ENCODE results near the gene STYK1. TPM values are rescaled to one million over a fixed set of nuclear protein-coding genes. Genes with fewer than 3 reads are reported as not detected.
"Not testable (repeated sequence)": the region's sequence is repeated elsewhere in the genome, so short reads cannot be mapped to it uniquely, and the experiment has no call there.

STYK1 gene
- total RNA-seq, 1 donor from 2014 or later: 1.4 TPM

DNA sequence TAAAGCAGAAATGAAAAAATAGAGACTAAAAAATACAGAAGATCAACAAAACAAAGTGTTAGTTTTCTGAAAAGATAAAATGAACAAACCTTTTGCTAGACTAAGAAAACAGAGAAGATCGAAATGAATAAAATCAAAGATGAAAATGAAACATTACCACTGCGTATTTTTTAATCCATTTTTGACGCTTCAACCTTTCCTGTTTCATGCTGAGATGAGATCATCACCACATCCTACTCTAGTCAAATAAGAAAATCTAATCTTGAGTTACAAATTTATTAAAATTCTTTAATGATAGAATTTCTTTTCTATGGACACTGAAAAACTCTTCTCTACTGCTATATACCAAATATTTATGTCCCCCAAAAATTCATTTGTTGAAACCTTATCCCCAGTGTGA, 91.1 kb downstream of the STYK1 start:
- Mint-ChIP-seq H3K4me3 (no peak overlapping the region), H3K27ac (no peak overlapping the region), H3K9me3 (peaks cover 26% of the 10 kb centered on the region), H3K36me3 (peaks cover 37% of the 10 kb centered on the region), H3K27me3 (ENCODE audit: low read depth) (no peaks in the 10 kb centered on the region), H3K4me1 (no peaks in the 10 kb centered on the region)
- DNase-seq (ENCODE audit: low spot score in 2 of 2, unreplicated experiment in 2 of 2): no peak
- TF ChIP-seq, protein P1, sequence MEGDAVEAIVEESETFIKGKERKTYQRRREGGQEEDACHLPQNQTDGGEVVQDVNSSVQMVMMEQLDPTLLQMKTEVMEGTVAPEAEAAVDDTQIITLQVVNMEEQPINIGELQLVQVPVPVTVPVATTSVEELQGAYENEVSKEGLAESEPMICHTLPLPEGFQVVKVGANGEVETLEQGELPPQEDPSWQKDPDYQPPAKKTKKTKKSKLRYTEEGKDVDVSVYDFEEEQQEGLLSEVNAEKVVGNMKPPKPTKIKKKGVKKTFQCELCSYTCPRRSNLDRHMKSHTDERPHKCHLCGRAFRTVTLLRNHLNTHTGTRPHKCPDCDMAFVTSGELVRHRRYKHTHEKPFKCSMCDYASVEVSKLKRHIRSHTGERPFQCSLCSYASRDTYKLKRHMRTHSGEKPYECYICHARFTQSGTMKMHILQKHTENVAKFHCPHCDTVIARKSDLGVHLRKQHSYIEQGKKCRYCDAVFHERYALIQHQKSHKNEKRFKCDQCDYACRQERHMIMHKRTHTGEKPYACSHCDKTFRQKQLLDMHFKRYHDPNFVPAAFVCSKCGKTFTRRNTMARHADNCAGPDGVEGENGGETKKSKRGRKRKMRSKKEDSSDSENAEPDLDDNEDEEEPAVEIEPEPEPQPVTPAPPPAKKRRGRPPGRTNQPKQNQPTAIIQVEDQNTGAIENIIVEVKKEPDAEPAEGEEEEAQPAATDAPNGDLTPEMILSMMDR (IDR thresholded peaks at IDR 0.05; ENCODE audit: unreplicated experiment): no peak

DNA sequence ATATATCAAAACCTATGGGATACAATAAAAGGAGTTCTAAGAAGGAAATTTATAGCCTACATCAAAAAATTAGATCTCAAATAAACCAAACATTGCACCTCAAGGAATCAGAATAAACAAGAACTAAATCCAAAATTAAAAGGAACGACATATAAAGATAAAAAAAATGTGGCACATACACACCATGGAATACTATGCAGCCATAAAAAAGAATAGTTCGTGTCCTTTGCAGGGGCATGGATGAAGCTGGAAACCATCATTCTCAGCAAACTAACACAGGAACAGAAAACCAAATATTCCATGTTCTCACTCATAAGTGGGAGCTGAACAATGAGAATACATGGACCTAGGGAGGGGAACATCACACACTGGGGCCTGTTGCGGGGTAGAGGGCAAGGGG, 91.7 kb downstream of the STYK1 start:
- peaks cover 32% of the 10 kb centered on the region for H3K36me3 Mint-ChIP-seq
- H3K4me1 Mint-ChIP-seq: not testable (repeated sequence)

DNA sequence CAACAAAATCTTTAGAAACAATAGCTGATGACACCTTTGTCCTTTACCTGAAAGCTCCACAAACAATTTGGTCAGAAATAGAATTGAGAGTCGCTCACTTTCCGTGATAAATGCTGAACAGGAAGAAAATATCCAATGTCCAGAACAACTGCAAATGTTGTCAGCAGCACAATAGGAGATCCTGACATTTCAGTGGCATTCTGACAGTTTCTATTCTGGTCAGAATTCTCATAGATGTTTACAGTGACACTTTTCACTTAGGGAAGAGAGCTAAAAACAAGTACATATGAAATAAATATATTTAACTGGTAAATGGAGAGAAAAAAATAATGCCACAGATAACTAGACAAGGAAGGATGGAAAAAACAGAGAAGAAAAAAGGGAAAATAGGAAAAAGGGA, 99.5 kb downstream of the STYK1 start:
- H3K27ac Mint-ChIP-seq: no peak overlapping the region
- no peak overlapping the region for H3K4me3 Mint-ChIP-seq
- no peaks in the 10 kb centered on the region for H3K27me3 Mint-ChIP-seq (ENCODE audit: low read depth)
- H3K36me3 Mint-ChIP-seq: no peaks in the 10 kb centered on the region
- TF ChIP-seq, protein P1 (IDR thresholded peaks at IDR 0.05; ENCODE audit: unreplicated experiment): no peak
- no peak for DNase-seq (ENCODE audit: low spot score in 2 of 2, unreplicated experiment in 2 of 2)
- peaks cover 16% of the 10 kb centered on the region for H3K9me3 Mint-ChIP-seq
- H3K4me1 Mint-ChIP-seq: no peaks in the 10 kb centered on the region

More for the DNA sequence above, 91.7 kb downstream of the STYK1 start:
- not testable (repeated sequence) for H3K27me3 Mint-ChIP-seq (ENCODE audit: low read depth); H3K4me3 Mint-ChIP-seq; H3K27ac Mint-ChIP-seq; DNase-seq (ENCODE audit: low spot score in 2 of 2, unreplicated experiment in 2 of 2)
- peaks cover 26% of the 10 kb centered on the region for H3K9me3 Mint-ChIP-seq

DNA sequence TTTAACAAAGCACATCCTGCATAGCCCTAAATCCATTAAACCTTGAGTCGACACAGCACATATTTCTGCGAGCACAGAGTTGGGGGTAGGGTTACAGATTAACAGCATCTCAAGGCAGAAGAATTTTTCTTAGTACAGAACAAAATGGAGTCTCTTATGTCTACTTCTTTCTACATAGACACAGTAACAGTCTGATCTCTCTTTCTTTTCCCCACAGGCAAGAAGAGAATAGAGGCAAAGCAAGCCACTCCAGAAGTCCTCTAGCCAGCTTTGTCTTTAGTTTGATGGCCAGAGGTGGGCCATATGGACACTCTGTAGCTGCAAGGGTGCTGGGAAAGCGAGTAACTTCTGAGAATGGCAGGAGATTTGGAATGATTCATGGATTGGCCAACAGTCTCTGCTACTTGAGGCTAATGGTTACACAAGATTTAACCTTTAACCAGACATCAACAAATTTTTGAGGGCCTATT, 101.8 kb downstream of the STYK1 start:
- not testable (repeated sequence) for H3K4me1 Mint-ChIP-seq; DNase-seq (ENCODE audit: low spot score in 2 of 2, unreplicated experiment in 2 of 2); H3K27me3 Mint-ChIP-seq (ENCODE audit: low read depth); H3K27ac Mint-ChIP-seq; H3K4me3 Mint-ChIP-seq; H3K36me3 Mint-ChIP-seq
- peaks cover 16% of the 10 kb centered on the region for H3K9me3 Mint-ChIP-seq

DNA sequence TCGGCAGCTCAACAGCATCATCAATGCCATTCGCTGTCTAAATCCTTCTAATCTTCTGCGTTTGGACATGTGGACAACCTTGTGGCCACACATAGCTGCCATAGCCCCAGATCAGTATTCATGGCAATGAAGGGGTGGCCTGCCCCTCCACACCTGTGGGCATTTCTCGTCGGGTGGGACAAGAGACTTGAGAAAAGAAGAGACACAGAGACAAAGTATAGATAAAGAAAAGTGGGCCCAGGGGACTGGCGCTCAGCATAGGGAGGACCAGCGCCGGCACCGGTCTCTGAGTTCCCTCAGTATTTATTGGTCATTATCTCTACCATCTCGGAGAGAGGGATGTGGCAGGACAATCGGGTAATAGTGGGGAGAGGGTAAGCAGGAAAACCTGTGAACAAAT, 102.7 kb downstream of the STYK1 start:
- H3K27me3 Mint-ChIP-seq (ENCODE audit: low read depth): no peaks in the 10 kb centered on the region
- no peak overlapping the region for H3K27ac Mint-ChIP-seq
- H3K9me3 Mint-ChIP-seq: peaks cover 16% of the 10 kb centered on the region
- DNase-seq (ENCODE audit: low spot score in 2 of 2, unreplicated experiment in 2 of 2): no peak
- TF ChIP-seq, protein P1 (IDR thresholded peaks at IDR 0.05; ENCODE audit: unreplicated experiment): no peak
- no peaks in the 10 kb centered on the region for H3K36me3 Mint-ChIP-seq
- H3K4me3 Mint-ChIP-seq: no peak overlapping the region
- H3K4me1 Mint-ChIP-seq: no peaks in the 10 kb centered on the region

Other genes starting within 250 kb of the STYK1 start
- not detected in 3 replicates for gene KLRC2, start 238.0 kb downstream of the STYK1 start, total RNA-seq
- not detected in 3 replicates for gene KLRC1, start 220.7 kb downstream of the STYK1 start, total RNA-seq
- 1.7 to 2.3 TPM (median 2.3 TPM) in 3 replicates for gene EIF2S3B, start 168.2 kb downstream of the STYK1 start, total RNA-seq
- gene MAGOHB, start 60.4 kb downstream of the STYK1 start, total RNA-seq: 35.4 to 38.7 TPM (median 36.8 TPM) in 3 replicates
- 147 to 163 TPM (median 150 TPM) in 3 replicates for gene YBX3, start 49.3 kb upstream of the STYK1 start, total RNA-seq
- gene TAS2R7, start 128.6 kb upstream of the STYK1 start, total RNA-seq: 0.20 to 0.40 TPM (median 0.20 TPM) in 3 replicates
- gene TAS2R8, start 133.2 kb upstream of the STYK1 start, total RNA-seq: 0.18 to 0.42 TPM (median 0.29 TPM) in 3 replicates
- 0.50 to 0.64 TPM (median 0.56 TPM) in 3 replicates for gene TAS2R9, start 136.1 kb upstream of the STYK1 start, total RNA-seq
- 2.5 to 3.2 TPM (median 2.7 TPM) in 3 replicates for gene TAS2R10, start 152.3 kb upstream of the STYK1 start, total RNA-seq
- 5.4 to 7.2 TPM (median 5.4 TPM) in 3 replicates for gene PRR4, start 175.4 kb upstream of the STYK1 start, total RNA-seq
- 30.3 to 44.9 TPM (median 32.6 TPM) in 3 replicates for gene PRH1, start 210.2 kb upstream of the STYK1 start, total RNA-seq
- gene TAS2R13, start 235.5 kb upstream of the STYK1 start, total RNA-seq: 3.1 to 3.8 TPM (median 3.5 TPM) in 3 replicates